HEK293 (cell line): Measurements from ENCODE around the gene GNAT1.
A peak's percentile ranks its signal among the peaks of the same experiment; 100 is the strongest.

Experiments
- PRDM10 ChIP-seq: fragments of 450-650 bp; formaldehyde crosslinking; IDR thresholded peaks from 2 replicates; pipeline ENCODE4 v1.5.1; 2016; ENCODE audit warnings: missing biosample characterization, missing genetic modification characterization
- WT1 ChIP-seq: fragments of 450-650 bp; formaldehyde crosslinking; IDR thresholded peaks from 2 replicates; pipeline ENCODE4 v1.5.1; 2016; ENCODE audit warnings: missing biosample characterization, missing genetic modification characterization
- ZNF280C ChIP-seq: fragments of 450-650 bp; formaldehyde crosslinking; IDR thresholded peaks from 2 replicates; pipeline ENCODE4 v1.5.1; 2016; ENCODE audit warnings: missing biosample characterization, missing genetic modification characterization
- TF ChIP-seq, protein P1 (sequence below): fragments of 450-650 bp; formaldehyde crosslinking; IDR thresholded peaks from 2 replicates; pipeline ENCODE4 v1.5.1; 2016; ENCODE audit warnings: missing biosample characterization, missing genetic modification characterization, borderline replicate concordance

GNAT1 gene

DNA sequence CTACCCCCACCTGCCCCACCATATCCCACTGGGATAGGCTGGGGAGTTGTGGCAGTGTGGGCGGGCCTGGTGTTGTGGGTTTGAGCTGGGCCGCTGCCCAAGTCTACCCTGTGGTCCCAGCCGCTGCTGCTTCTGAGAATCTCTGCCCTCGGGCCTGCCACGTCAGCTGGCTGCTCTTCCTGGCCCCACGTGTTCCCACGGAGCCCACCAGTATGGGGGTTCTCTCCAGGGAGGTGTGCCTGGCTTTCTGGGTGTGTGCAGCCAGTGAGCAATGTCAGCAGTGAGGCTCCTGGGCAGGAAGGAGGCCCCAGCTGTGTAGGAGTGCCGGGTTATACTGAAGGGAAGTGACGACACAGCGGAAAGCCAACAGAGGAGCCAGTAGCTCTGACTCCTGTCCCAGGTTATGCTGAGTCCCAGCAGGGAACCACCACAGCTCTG lies 55.1 kb downstream of the GNAT1 start (continued):
- TF ChIP-seq ZNF280C, result no peak
- TF ChIP-seq, protein P1, sequence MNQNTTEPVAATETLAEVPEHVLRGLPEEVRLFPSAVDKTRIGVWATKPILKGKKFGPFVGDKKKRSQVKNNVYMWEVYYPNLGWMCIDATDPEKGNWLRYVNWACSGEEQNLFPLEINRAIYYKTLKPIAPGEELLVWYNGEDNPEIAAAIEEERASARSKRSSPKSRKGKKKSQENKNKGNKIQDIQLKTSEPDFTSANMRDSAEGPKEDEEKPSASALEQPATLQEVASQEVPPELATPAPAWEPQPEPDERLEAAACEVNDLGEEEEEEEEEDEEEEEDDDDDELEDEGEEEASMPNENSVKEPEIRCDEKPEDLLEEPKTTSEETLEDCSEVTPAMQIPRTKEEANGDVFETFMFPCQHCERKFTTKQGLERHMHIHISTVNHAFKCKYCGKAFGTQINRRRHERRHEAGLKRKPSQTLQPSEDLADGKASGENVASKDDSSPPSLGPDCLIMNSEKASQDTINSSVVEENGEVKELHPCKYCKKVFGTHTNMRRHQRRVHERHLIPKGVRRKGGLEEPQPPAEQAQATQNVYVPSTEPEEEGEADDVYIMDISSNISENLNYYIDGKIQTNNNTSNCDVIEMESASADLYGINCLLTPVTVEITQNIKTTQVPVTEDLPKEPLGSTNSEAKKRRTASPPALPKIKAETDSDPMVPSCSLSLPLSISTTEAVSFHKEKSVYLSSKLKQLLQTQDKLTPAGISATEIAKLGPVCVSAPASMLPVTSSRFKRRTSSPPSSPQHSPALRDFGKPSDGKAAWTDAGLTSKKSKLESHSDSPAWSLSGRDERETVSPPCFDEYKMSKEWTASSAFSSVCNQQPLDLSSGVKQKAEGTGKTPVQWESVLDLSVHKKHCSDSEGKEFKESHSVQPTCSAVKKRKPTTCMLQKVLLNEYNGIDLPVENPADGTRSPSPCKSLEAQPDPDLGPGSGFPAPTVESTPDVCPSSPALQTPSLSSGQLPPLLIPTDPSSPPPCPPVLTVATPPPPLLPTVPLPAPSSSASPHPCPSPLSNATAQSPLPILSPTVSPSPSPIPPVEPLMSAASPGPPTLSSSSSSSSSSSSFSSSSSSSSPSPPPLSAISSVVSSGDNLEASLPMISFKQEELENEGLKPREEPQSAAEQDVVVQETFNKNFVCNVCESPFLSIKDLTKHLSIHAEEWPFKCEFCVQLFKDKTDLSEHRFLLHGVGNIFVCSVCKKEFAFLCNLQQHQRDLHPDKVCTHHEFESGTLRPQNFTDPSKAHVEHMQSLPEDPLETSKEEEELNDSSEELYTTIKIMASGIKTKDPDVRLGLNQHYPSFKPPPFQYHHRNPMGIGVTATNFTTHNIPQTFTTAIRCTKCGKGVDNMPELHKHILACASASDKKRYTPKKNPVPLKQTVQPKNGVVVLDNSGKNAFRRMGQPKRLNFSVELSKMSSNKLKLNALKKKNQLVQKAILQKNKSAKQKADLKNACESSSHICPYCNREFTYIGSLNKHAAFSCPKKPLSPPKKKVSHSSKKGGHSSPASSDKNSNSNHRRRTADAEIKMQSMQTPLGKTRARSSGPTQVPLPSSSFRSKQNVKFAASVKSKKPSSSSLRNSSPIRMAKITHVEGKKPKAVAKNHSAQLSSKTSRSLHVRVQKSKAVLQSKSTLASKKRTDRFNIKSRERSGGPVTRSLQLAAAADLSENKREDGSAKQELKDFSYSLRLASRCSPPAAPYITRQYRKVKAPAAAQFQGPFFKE (tag by site-specific recombination), result no peak
- no peak for TF ChIP-seq WT1
- peak; percentile 23; the same call in 1 of the 2 replicates for TF ChIP-seq PRDM10 (tag by site-specific recombination)
